GM19324 (cell line): ENCODE measurements around the gene OR51B6.
A peak's percentile ranks its signal among the peaks of the same experiment; 100 is the strongest.
"Not testable (repeated sequence)": the region's sequence is repeated elsewhere in the genome, so short reads cannot be mapped to it uniquely, and the experiment has no call there.

Experiments
- ATAC-seq: cut with Tn5 transposase; IDR thresholded peaks from one replicate; pipeline ENCODE4 v1.9.1; 2021; ENCODE audit warnings: mild to moderate bottlenecking, moderate library complexity; ENCODE audit not compliant: unreplicated experiment, low FRiP score

The OR51B6 gene, protein sequence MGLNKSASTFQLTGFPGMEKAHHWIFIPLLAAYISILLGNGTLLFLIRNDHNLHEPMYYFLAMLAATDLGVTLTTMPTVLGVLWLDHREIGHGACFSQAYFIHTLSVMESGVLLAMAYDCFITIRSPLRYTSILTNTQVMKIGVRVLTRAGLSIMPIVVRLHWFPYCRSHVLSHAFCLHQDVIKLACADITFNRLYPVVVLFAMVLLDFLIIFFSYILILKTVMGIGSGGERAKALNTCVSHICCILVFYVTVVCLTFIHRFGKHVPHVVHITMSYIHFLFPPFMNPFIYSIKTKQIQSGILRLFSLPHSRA

GRCh38 chr11:5351208-5351607, at the start of gene OR51B6:
Gene OR51B6 (plus strand): TSS chr11:5351508. CDS start chr11:5351508, 0 bp downstream.
- no peak for ATAC-seq

- ATAC-seq, result no peak
Observed at GRCh38 chr11:5301846-5302245, 49.5 kb upstream of the OR51B6 start, which contains the start of gene OR51B4. Gene OR51B4 (minus strand): TSS chr11:5301946. CDS start chr11:5301946, 0 bp downstream.

DNA sequence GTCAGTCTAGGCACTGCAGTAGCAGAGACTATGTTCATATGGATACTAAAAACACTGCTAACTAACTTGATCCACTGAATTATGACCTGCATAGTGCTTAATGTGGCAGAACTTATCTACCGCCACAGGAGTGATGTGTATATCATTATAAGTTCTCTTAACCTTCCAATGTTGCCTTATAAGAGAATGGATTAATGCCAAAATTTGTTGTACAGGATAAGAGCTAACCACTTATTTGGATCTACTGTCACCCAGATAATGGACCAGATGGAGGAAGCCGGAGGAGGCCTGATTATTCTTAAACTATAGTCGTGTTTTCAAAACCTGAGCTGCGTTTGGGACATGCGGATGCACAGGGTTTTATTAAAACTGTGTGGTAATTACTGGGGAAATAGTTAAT, 47.7 kb upstream of the OR51B6 start:
- no peak for ATAC-seq

DNA sequence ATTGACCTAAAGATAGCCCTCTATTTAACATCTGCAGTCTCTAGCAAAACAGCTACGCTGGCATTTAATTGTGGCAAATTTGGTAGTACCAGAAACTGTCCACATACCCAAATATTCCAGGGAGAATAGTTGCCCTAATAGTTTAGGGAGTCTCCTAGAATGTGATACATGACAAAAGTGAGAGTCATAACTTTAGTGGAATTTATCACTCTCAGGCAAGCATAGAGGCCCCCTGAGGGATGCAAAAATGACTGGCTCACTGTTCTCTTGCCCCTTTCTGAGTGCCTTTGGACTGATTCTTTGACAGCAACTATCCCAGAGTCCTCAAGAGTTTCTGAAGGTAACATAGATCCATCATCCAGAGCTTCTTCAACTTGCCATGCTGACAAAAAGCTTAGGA, 47.3 kb upstream of the OR51B6 start:
- ATAC-seq, result no peak

GRCh38 chr11:5307256-5308019, 43.9 kb upstream of the OR51B6 start:
- no peak for ATAC-seq

DNA sequence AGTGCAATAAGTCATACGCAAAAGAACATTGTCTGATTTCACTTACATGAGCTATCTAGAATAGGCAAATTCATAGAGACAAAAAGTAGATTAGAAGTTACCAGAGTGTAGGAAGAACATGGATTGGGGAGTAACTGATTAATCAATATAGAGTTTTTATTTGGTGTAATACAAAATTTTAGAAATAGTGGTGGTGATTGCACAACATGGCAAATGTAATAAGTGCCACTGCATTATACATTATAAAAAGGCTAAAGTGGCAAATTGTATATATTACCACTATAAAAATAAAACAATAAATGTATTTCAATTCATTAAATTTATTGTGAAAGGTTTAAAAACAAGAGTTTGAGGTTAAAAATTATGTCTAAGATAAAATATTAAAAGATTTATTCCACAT, 40.9 kb upstream of the OR51B6 start:
- no peak for ATAC-seq

- not testable (repeated sequence) for ATAC-seq
Observed at GRCh38 chr11:5313326-5314023, 37.8 kb upstream of the OR51B6 start.

GRCh38 chr11:5317292-5317691, 34.0 kb upstream of the OR51B6 start:
- no peak for ATAC-seq

GRCh38 chr11:5324197-5324596, 27.1 kb upstream of the OR51B6 start, which contains the start of gene OR51B2:
Gene OR51B2 (minus strand): TSS chr11:5324297. CDS start chr11:5324297, 0 bp downstream.
- ATAC-seq, result no peak

DNA sequence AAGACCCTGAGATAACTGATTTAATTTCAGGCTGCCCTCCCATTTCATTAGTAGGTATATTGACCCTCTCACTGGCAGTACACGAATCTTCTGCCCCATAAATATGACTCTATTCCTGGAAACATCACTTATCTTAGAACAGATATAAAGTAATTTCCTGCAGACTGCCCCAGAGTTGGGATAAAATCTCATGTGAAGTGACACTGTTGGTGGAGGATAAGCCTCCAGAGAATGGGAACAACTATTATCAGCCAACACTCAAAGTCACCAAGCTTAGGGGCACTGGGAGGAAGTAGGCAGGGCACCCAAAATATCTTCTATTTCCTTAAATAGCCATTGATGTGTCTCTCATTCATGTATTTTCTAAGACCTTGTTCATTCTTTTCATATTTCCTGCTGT, 16.1 kb upstream of the OR51B6 start:
- ATAC-seq, result no peak

DNA sequence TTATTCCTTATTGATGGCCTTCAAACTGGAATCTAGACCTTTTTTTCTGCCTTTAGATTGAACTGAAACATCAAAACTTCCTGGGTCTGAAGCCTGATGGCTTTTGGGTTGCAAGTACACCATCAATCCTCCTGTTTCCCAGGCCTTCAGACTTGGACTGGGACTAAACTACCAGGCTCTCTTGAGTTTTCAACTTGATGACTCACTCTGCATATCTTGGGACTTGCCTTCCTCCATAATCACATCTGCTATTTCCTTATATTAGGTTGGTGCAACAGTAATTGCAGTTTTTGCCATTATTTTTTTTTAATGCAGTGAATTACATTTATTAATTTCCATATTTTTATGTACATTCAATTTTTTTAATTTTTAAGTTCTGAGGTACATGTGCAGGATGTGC, 15.0 kb upstream of the OR51B6 start:
- ATAC-seq, result no peak

- ATAC-seq, result not testable (repeated sequence)
Observed at GRCh38 chr11:5337253-5337652, 14.1 kb upstream of the OR51B6 start.

DNA sequence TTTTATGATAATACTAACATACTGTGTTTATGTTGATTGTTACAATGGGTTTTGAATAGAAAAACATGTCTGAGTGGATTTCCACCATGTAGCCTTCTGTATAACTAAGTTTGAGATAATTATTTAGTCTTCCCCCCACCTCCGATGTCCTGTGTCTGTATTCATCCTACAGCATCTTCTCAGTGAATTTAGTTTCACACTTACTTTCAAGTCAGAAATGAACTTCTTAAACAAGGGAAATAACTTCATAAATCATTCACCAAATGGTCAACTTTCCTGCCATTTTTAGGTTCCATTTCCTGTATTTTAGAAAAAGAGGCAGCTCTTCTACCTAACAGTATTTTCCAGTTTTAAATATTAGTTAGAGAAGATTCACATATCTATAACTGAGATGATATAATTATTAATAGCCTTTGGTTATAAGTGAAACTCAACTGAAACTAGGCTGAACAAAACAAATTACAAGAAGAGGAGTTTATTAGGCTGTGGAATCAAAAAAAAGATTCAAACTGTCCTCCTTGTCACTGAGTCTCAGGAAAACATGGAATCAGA, 11.5 kb upstream of the OR51B6 start:
- ATAC-seq, result peak; percentile 64

DNA sequence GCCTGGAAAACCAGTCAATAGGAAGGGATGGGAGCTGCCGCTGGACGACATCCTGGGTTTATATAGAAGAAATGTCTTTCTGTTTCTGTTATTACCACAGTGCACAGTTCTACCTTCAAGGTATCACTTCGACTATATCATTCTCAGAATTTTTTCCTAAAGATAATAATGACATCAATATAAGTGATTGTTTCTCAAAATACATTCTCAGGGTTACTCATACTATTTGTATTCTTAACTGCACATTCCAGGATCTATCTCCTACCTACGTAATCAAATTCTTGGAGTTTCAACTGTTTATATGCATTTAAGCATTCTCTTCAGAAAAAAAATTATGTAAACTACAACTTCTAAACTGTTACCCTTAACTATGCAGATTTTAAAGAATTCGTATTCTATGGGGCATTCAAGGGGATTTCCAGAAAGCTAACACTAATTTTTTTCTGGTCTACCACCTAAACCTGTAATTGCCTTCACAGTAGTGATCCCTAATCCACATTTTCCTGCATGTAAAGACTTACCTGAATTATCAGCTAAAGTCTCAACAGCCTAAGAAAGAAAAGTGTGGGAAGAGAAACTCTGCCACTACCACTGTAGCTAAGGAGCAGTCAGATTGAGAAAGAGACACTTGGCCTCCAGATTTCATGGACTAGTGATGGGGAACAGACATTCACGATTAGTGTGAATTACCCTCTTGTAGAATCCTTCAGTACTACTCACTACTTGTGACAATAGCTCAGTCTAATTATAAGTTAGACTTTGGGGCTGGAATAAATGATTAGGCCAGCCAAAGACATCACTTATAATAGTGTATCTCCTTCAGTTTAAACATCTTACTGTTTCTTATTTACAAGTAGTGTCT, 7.6 kb upstream of the OR51B6 start, which contains the start of gene OR51B5:
TSS of gene OR51B5 (minus strand) at position 51 of the 862 bp plus-strand sequence. CDS start at position 51, 0 bp downstream.
- no peak for ATAC-seq

- no peak for ATAC-seq
Observed at GRCh38 chr11:5345831-5346230, 5.5 kb upstream of the OR51B6 start.

DNA sequence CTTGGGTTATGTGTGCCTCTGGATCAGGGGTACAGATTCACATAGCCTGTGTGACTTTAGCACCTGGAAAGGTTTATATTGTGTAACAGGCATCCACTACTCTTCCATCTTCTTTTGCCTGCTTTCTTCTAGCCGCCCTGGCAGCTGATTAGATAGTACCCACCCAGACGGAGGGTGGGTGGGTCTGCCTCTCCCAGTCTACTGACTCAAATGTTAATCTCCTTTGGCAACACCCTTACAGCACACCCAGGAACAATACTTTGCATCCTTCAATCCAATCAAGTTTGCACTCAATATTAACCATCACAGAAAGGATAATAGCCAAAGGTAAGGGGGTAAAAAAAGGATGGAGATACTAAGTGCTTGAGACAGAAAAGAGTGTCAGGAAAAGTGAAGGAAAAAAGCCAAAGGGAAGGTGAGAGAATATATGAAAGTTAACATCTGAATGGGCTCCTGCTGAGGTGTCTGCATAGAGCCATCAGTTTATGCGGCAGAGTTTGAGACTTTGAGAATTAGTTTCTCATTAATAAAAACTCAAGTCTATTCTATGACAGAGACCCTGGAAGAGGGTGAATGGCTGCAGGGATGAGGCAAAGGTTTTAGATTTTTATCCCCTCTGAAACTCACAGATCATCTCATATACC, 2.6 kb upstream of the OR51B6 start:
- no peak for ATAC-seq

- no peak for ATAC-seq
Observed at GRCh38 chr11:5349550-5349949, 1.8 kb upstream of the OR51B6 start.

GRCh38 chr11:5356031-5356430, 4.7 kb downstream of the OR51B6 start:
- not testable (repeated sequence) for ATAC-seq

DNA sequence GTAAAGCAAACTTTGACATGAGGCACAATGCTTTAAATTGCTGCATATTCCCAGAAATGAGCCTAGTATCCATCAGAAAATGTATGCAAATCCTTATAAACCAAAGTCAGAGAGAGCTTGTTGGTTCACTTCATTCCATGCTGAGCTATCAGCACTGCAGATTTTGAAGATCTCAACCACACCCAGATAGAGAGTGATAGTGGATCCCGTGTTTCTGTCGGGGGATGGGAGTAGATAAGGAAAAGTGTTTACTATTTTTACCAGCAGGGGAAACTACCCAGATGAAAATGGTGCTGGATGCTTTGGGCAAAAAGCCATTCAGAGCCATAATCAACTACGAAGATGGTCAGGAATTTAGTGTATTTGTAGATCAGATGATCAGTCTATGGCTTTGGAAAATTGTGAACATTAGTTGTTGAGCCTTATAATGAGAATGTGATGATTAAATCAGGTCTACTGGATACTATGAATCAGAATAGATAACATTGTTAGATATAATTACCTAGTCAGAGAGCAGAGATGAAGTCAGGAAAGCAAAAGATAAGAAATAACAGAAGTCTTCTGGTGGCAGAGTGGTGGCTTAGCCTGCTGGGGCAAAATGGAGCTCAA, 10.8 kb downstream of the OR51B6 start:
- no peak for ATAC-seq
